Progenitor cell of endocrine pancreas (in vitro differentiated cells): ENCODE data around the gene SNRPA1. TPM values are rescaled to one million over a fixed set of nuclear protein-coding genes. Genes with fewer than 3 reads are reported as not detected.

Source experiments
- DNase-seq: peaks from one replicate; pipeline ENCODE4 v3.0.0; 2021; ENCODE audit warnings: low spot score; ENCODE audit not compliant: unreplicated experiment
- H3K27ac Mint-ChIP-seq: 2 replicates; pipeline ENCODE4 v1.8.0; 2021; ENCODE audit warnings: mild to moderate bottlenecking, moderate library complexity, mixed read lengths
- H3K27me3 Mint-ChIP-seq: 2 replicates; pipeline ENCODE4 v1.8.0; 2021; ENCODE audit warnings: mixed read lengths
- H3K36me3 Mint-ChIP-seq: 2 replicates; pipeline ENCODE4 v1.8.0; 2022; ENCODE audit warnings: mixed read lengths; ENCODE audit not compliant: insufficient read depth
- H3K4me1 Mint-ChIP-seq: 2 replicates; pipeline ENCODE4 v1.8.0; 2021; ENCODE audit warnings: low read depth, mixed read lengths
- H3K4me3 Mint-ChIP-seq: 2 replicates; pipeline ENCODE4 v1.8.0; 2021; ENCODE audit warnings: low read depth, mild to moderate bottlenecking, moderate library complexity, mixed read lengths
- H3K9me3 Mint-ChIP-seq: 2 replicates; pipeline ENCODE4 v1.8.0; 2021; ENCODE audit warnings: low read depth, mixed read lengths
- CTCF ChIP-seq: fragments of 200-600 bp; sonication (generic); IDR thresholded peaks from one replicate; pipeline ENCODE4 v1.5.0; 2021; ENCODE audit warnings: antibody characterized with exemption, mild to moderate bottlenecking; ENCODE audit not compliant: unreplicated experiment
- total RNA-seq: library from RNA; stranded (reverse); gene quantifications from 2 replicates; pipeline ENCODE4 v1.2.1, GENCODE V29; 2021

Gene SNRPA1
- total RNA-seq, 1 donor from 2014 or later, result 78.6 TPM

- TF ChIP-seq CTCF, result no peak
- no peak for DNase-seq
- Mint-ChIP-seq H3K4me1 (no peaks in the 10 kb centered on the region), H3K27me3 (no peaks in the 10 kb centered on the region), H3K27ac (no peak overlapping the region), H3K36me3 (peaks cover 32% of the 10 kb centered on the region), H3K9me3 (no peaks in the 10 kb centered on the region), H3K4me3 (no peak overlapping the region)
Measured at GRCh38 chr15:101286471-101287114, 8.5 kb downstream of the SNRPA1 start.

- no peak for DNase-seq
- H3K36me3 Mint-ChIP-seq, result peaks cover 28% of the 10 kb centered on the region
- no peak for TF ChIP-seq CTCF
- no peaks in the 10 kb centered on the region for H3K4me1 Mint-ChIP-seq
- no peaks in the 10 kb centered on the region for H3K9me3 Mint-ChIP-seq
- H3K4me3 Mint-ChIP-seq, result no peak overlapping the region
- no peak overlapping the region for H3K27ac Mint-ChIP-seq
- no peaks in the 10 kb centered on the region for H3K27me3 Mint-ChIP-seq
Measured at GRCh38 chr15:101283931-101284330, 11.1 kb downstream of the SNRPA1 start.

GRCh38 chr15:101280007-101280406, 15.0 kb downstream of the SNRPA1 start:
- Mint-ChIP-seq H3K27me3 (no peaks in the 10 kb centered on the region), H3K4me1 (peaks cover 6% of the 10 kb centered on the region), H3K27ac (no peak overlapping the region), H3K4me3 (no peak overlapping the region), H3K9me3 (no peaks in the 10 kb centered on the region), H3K36me3 (peaks cover 9% of the 10 kb centered on the region)
- no peak for DNase-seq
- TF ChIP-seq CTCF, result no peak

GRCh38 chr15:101277943-101278564, 17.0 kb downstream of the SNRPA1 start:
- Mint-ChIP-seq H3K27me3 (no peaks in the 10 kb centered on the region), H3K9me3 (no peaks in the 10 kb centered on the region), H3K4me3 (peak overlapping the region; percentile 93), H3K27ac (peak overlapping the region; percentile 94), H3K36me3 (peaks cover 18% of the 10 kb centered on the region), H3K4me1 (peaks cover 6% of the 10 kb centered on the region)
- no peak for DNase-seq
- TF ChIP-seq CTCF, result no peak

GRCh38 chr15:101277038-101277822, 17.8 kb downstream of the SNRPA1 start, which contains the start of gene SELENOS:
Gene SELENOS, minus strand, starts transcription at chr15:101277485. Its CDS starts 68 bp downstream, at chr15:101277417.
- Mint-ChIP-seq H3K4me1 (peaks cover 6% of the 10 kb centered on the region), H3K27me3 (no peaks in the 10 kb centered on the region), H3K27ac (peak within 1 kb of the TSS; percentile 95), H3K36me3 (peaks cover 25% of the 10 kb centered on the region), H3K4me3 (peak within 1 kb of the TSS; percentile 93), H3K9me3 (no peaks in the 10 kb centered on the region)
- TF ChIP-seq CTCF, result no peak
- peak; percentile 84 for DNase-seq
